Stimulated activated CD4-positive, alpha-beta T cell treated with anti-CD3 and anti-CD28 coated beads, TNF-alpha, amount 100 ng/mL, for 4 hours (primary cell): Measurements from ENCODE around the gene FZD10.

ENCODE experiments used
- DNase-seq, 3 experiments: peaks; one replicate each; pipeline ENCODE4 v3.0.0-alpha.2; 2020; ENCODE audit warnings: low read depth in 3 of 3

Gene FZD10

DNA sequence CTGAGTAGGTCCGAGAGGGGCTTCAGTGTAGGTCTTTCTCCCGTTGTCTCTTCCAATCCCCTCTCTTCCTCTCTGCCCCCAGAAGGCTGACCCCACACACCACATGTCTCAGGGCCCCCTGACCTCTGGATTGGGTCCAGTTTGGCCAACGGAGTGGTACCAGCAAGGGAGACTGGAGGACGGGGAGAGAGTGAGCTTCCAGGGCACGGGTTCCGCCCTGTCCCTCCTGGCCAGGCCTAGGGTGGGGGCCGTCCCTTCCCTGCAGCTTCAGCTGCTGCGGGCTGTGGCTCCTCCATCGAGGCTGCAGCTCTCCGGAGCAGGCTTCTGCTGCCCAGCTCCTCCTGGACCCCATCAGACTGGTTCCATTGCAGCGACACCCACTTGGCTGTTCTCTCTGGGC is 17.4 kb downstream of the FZD10 start:
- DNase-seq: no peak

DNA sequence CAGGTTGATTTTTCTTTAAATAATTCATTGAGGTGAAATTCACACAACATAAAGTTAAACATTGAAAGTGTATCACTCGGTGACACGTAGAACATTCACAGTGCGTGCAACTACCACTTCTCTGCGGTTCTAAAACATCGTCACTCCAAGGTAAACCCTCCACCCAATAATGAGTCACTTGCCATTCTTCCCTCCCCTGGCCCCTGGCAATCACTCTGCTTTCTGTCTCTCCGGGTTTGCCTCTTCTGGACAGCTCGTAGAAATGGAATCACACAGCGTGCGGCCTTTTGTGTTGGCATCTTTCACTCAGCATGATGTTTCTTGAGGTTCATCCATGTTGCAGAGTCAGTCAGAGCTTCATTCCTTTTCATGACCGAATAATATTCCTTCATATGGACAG is 18.9 kb downstream of the FZD10 start:
- DNase-seq: no peak

DNA sequence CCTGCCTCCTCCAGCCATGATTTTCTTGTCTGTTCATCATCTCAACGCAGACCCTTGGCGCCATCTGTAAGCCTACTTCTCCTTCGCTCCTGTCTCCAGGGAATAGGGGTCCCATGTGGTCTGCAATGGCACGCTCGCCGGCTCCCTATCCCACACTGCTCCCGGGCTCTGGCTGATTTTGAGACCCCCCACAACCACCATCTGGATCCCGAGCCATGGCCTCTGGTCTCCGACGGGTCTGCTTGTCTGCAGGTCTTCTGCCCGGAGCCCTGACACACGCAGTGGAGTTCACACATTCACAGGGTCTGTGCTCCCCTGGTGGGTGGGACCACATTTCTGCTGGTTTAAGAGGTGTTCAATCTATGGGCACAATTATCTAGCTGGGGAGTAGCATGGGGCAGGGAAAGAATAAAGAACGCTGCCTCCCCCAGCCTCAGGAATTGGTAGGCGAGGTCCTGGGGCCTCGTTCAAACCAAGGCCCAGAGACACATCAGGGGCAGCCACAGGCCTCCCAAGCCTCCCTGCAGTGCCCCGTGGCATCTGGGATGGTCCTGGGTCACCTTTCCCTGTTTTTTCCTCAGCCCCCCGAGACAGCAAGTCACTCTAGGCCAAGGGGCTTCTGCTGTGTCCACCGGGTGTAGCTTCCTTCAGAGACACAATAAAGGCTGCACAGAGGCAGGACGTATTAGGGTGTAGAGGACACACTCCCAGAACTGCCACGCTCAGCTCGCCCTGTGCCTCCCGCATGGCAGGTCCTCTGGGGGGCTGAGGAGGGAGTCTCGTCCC is 21.5 kb downstream of the FZD10 start:
- no peak for DNase-seq

DNA sequence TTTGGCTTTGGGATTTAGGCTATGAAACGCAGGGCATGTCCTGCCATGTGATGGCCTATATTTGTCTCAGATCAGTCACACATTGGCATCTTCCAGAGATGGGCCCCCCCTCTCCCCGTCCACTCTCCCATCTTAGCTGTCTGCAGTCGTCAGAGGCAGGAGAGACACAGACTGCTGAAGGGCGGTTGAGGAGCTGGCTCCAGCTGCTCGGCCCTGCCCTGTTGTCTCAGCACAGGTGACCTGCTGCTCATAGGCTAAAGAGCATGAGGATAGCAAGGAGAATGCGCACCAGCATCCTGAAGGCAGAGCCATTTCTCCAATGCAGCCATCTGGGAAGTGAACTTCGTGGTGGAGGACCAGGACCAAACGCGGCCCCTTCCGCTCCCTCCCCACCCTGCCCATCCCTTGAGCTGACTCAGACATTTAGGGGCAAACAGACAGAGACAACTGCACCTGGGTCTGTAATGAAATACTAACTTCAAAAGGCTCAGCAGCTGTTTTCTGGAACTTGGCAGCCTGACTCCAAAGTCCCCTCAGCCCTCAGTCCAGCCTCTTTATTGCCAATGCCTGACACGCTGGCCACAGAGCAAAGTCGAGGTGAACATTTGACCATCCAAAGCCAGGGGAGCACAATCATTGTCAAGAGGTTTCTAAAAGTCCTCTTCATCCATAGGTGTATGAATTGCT is 22.3 kb downstream of the FZD10 start:
- no peak for DNase-seq

DNA sequence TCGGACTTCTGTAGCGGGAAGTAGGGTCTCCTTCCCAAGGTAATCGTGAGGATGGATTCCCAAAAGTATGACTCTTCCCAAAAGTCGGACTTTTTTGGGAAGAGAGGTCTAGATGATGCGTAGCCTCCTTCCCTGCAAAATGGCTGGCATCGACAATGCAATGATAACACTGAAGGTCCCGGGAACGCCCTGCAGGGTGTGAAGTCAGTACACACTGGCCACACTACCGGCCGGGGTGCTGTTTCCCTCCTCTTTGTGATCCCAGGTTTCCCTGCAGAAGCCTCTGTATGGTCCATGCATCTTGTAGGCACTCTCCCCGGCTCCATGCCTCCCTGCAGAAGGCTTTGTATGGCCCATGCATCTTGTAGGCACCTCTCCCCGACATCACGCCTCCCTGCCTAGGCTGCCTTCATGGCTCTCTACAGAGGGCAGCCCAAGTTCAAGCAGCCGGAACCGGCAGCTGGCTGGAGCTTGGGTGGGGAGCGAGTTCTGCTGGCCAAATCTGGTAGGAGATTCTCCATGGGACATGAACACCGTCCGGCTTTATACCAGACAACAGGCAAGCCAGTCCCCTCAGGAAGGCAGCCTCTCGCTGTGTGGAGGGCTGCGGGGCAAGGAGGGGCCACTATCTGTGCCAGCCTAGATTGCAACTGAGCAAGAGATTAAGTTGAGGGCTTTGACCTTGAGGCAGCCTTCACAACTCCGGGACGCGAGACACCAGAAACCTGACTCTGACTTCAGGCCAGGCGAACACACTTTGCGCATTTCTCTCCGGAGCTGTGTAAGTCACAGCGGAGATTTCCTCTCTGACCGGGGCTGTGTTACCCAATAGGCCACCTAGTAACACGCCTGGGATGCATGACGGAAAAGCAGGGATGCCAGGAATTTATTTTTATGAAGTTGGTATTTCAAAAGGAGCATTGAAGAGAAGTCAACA is 23.5 kb downstream of the FZD10 start:
- DNase-seq: no peak

DNA sequence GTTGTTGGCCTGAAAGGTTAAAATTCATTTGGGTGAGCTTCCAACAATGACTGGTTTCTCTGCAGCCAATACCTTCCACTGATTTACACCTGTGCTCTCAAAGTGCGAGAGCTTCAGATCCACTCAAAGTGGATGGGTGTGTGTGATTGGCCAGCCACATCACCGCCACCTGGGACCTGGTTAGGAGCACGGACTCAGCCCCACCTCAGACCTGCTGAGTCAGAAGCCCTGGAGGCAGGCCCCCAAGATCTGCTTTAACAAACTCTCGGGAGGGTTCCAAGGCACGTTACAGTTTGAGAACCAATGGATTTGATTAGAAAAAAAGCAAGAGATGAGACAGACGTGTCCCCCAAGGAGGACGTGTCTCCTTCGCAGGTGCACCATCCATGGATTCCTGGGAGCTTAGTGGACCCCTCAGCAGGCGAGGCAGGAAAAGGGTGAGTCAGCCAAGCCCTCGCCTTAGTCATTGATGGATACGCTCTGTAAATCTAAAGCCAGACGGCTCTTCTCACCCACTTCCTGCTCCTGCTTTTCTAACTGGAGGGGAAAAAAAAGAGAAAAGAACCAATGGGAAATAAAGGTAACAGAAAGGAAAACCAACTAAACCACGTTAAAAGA is 24.5 kb downstream of the FZD10 start:
- DNase-seq: no peak

DNA sequence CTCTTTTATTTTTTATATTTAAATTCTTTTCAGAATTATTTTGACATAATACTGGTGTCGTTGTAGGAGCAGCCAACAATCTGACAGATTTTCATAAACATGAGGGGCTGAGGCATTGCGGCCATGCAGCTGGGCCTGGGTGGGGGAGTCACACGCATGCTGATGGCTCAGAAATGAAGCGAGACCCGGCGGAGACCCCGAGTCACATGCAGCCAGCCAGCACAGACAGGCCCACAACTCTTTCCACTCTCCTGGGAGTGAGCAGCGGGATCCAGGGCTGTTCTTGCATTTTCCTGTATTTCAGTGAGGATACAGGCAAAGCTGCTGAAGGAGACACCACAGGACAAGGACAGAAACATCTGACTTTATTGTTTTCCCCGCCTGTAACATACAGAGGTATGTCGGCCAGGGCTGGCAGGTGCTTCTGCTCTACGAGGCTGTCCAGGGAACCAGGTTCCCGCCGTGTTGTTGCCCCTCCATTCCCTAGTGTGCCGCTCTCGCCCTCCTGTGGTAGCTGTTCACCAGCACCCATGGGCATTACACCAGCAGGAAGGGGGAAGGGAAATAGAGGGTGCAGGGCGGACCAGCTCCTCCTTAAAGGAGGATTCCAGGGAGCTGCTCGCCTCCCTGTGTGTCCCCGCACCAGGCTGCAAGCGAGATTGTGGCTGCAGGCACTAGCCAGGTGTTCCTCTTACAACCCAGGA is 30.5 kb downstream of the FZD10 start:
- DNase-seq: no peak

DNA sequence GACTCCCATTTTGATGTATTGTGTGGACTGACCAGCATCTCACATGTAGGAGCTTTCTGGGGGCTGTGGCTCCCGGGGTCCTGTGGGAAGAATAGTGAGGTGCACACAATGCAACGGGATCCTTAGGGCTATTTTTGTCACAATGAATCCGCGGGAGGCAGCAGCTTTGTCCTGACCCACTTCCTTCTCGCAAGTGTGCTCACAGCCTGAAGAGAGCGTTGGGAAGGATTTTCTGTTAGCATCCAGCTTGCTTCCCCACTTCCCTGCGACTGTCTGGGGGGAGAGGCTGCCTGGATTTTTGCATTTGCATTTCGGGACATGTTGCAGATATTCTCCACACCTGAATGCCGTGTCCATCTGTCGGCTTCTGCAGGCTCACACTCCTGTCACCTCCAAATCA is 31.9 kb downstream of the FZD10 start:
- DNase-seq: no peak

DNA sequence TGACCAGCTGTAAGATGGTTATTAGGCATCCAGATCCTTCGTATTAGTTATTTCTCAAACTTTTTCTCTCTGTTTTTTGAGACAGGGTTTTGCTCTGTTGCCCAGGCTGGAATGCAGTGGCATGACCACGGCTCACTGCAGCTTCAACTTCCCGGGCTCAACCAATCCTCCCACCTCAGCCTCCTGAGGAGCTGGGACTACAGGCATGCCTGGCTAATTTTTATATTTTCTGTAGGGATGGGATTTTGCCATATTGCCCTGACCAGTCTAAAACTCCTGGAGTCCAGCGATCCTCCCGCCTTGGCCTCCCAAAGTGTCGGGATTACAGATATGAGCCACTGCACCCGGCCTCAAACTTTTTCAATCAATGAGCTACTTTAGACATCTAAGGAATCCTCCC is 33.1 kb downstream of the FZD10 start:
- DNase-seq: no peak

DNA sequence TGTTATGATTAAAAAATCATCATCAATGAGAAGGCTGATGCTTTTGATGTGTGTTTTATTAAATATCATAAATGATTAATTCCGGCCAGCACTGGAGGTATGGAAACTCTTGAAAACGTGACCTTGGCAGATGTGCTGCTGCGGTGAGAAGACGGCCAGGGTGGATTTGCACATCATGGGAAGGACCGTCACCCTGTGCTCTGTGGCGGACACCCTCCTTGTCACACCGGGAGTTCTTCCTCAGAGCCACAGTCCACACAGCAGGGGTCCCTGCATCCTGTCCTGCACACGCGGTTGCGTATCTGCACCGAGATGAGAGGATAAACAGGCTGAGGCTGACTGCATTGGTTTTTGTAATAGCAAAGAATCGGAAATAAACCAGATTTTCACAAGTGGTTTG is 33.5 kb downstream of the FZD10 start:
- no peak for DNase-seq

DNA sequence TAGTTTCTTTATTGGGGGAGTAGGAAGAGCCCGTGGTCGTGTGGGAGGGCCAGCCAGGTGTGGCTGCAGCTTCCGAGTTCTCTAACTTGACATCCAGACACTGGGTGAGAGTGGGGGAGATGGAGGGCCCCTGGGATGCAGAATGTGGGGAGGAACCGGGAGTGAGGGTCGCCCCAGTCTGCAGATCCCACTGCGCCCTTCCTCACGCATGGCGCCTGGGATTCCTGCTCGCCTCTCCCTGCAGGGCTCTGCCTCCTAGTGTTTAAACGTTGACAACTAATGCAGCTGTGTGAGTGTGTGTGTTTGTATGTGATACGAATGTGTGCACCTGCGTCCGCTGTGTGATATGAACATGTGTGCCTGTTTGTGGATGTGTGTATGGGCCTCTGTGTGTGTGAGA is 34.6 kb downstream of the FZD10 start:
- no peak for DNase-seq

DNA sequence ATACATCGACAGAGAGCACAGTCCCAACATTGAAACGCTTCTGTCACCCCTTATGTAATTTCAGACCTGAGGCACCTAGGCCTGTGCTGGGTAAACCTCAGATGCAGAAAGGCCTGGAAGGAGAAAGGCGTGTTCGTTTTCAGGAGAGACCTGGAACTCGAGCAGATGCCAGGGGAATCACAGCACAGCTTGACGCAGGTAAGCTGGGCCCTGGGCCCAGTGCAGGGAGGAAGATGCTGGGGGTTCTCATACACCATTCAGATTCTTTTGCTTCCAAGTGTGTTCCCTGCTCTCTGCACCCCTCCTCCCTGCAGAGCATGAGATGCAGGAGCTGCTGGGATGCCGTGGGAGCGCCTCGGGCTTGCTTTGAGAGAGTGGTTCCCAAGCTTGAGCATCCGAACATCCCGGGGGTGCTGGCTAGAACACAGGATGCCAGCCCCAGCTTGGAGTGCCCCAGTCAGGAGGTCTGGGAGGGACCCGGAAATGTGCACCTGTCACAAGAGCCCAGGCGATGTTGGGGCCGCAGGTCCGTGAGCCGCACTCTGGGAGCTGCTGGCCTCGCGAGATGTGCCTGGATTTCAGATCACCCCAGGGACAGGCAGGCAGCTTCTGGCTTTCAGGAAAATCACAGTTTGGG is 35.9 kb downstream of the FZD10 start:
- DNase-seq: no peak

DNA sequence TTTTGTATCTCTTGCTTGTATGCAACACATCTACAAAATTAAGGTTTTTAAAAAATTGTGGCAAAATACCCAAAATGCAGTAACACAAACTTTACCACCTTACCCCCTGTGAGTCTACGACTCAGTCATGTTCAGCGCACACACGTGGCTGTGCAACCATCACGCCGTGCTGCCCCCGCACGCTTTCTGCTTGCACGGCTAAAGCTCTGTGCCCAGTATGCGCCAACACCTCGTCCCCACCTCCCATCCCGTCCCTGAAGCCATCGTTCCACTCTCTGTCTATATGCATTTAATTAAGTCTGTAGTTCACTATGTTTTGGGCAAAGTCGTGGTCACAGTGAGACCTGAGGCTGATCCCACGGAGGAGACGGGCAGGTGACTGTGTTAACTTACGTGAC is 36.4 kb downstream of the FZD10 start:
- DNase-seq: no peak

DNA sequence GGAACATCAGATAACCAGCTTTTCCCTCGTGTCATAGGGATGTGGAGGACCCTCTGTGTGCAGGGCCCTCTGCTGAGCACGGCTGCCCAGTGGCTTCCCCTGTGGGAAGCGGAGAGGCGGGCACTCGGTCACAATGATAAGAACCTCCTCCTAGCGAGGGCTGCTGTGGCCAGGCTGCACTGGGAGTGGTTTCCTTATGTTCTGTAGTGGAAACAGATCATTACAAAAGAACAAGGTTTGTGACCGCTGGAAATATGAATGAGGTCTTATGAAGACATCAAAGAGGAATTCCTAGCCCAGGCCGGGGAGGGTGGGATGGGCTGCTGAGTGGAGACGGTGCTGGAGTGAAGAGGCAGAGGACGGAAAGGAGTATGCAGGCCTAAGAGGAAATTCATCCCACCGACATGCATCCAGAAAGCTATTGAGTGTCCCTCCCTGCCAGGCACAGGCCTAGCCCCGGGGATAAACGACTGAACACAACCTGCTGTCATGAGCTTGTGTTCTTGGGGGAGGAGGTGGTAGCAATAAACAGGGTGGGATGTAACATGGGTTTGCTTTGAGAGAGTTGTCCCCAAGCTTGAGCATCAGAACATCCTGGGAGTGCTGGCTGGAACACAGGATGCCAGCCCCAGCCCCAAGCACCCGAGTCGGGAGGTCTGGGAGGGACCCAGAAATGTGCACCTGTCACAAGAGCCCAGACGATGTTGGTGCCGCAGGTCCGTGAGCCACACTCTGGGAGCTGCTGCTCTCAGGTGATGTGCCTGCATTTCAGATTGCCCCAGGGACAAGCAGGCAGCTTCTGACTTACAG is 37.5 kb downstream of the FZD10 start:
- no peak for DNase-seq

DNA sequence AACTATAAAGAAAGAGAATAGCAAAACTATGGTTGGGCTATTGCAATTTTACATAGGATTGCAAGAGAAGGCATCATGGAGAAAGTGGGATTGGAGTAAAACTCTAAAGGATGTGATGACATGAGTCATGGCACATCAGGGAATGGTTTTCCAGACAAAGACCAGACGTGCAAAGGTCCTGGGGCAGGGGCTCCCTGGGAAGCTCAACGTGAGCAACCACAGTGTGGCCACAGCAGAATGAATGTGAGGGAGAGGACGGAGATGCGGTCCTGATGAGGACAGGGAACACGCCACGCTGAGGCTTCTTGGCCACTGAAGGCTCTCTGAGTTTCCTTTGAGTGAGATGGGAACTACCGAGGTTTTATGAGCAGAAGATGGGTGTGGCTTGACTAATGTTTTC is 38.2 kb downstream of the FZD10 start:
- DNase-seq: no peak

DNA sequence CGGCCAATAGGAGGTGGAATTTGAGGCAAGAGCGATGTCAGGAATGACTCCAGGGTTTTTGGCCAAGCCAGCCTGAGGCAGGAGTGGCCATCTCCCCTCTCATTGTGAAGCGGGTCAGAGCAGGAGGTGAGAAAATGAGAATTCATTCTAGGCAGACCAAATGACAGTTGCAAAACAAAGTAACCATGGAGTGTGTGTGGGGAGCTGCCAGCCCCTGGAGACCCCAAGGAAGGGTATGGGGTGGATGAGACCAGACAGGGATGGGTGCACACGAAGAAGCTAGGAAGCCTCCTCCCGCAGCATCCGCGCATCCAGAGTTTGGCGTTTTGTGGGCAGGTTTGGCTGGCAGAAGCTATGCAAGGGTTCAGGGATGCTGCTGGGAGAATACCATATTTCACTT is 38.8 kb downstream of the FZD10 start:
- no peak for DNase-seq

DNA sequence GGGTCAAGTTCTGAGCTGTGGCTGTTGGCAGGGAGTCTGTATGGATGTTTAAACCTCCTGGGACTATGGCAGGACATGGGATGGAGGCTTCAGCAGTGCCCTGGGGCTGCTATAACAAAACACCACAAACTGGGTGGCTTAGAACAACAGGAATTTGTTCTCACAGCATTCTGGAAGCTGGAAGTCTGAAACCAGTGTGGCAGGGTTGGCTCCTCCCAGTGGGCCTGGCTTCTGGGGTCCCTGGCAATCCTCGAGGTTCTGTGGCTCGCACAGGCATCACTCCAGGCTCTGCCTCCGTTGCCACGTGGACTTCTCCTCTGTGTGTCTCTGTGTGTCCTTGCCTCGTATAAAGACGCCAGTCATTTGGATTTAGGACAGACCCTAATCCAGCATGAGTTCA is 39.9 kb downstream of the FZD10 start:
- DNase-seq: no peak

DNA sequence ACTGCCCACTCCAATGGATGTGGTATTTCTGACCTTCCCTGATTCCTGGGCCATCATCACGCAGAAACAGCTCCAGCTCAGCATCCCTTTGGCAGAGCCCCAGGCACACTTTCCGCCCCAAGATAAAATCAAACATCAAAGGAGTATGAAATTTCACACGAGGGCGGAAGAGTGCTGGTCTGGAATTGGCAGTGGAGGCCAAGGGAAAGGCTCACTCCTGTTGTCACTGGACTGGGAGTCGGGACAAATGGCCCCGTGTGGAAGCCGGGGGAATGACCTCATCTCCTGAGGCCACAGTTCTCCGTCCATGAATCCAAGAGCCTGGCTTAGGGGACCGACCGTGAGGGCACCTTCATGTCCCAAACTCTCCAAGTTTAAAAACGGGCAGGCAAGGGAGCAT is 40.9 kb downstream of the FZD10 start:
- DNase-seq: no peak

DNA sequence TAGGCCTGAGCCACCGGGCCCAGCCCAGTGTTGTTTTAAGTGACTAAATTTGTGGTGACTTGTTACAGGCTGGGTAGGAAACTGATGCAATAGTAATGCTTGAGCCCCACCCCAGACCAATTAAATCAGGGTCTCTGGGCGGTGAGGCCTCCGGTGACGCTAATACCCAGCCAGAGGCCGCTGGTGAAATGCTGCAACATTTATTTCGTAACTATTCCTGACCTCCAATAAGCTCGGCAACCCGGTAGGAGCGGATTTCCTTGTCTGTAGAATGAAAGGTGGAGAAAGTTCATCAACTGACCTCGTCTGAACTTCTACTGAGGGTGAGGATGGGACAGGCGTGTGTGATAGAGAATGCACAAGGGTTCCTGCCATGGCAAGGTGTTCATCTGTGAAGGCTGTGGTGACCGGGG is 42.3 kb downstream of the FZD10 start:
- no peak for DNase-seq

DNA sequence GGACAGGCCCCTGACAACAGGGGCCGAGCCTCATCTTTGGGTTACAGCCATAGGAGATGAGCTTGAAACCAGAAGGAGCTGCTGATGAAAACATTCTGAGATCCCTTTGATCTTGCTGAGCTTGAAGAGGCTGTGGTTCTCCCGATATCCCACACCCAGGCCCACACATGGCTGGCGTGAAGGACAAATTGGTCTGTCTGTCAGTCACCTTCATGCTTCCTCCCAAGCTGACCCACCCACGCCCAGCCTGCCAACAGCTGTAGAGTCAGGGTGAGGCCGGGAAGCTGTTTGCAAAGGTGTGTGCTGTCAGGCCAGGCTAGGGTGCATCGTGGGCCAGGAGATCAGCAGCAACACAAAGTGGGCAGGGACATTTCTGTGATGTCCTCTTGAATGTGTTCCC is 43.2 kb downstream of the FZD10 start:
- DNase-seq: no peak
